Neuronal stem cell (in vitro differentiated cells): ENCODE measurements around the gene ZNF132. TPM values are rescaled to one million over a fixed set of nuclear protein-coding genes. Genes with fewer than 3 reads are reported as not detected.
A peak's percentile ranks its signal among the peaks of the same experiment; 100 is the strongest.

Experiments
- DNase-seq: peaks from one replicate; pipeline ENCODE4 v3.0.0-alpha.2; 2013; ENCODE audit warnings: low spot score
- H2AFZ ChIP-seq: one replicate; pipeline ENCODE4 v1.6.1; 2013; ENCODE audit warnings: mild to moderate bottlenecking, low read length, inconsistent platforms
- H2AK5ac ChIP-seq: 2 replicates; pipeline ENCODE4 v1.6.1; 2013; ENCODE audit warnings: low read depth, mild to moderate bottlenecking, inconsistent platforms, low read length, moderate library complexity, mixed read lengths
- H2BK120ac ChIP-seq: 2 replicates; pipeline ENCODE4 v1.6.1; 2013; ENCODE audit warnings: low read depth, mild to moderate bottlenecking, inconsistent platforms, low read length, moderate library complexity, mixed read lengths
- H2BK12ac ChIP-seq: one replicate; pipeline ENCODE4 v1.6.1; 2013; ENCODE audit warnings: low read length, inconsistent platforms
- H2BK15ac ChIP-seq: 2 replicates; pipeline ENCODE4 v1.6.1; 2013; ENCODE audit warnings: mild to moderate bottlenecking, low read length, inconsistent platforms, mixed read lengths
- H2BK5ac ChIP-seq: one replicate; pipeline ENCODE4 v1.6.1; 2013; ENCODE audit warnings: inconsistent platforms, mild to moderate bottlenecking, low read length, moderate library complexity
- H3K14ac ChIP-seq: one replicate; pipeline ENCODE4 v1.6.1; 2013; ENCODE audit warnings: low read length, inconsistent platforms
- H3K18ac ChIP-seq: 2 replicates; pipeline ENCODE4 v1.6.1; 2013; ENCODE audit warnings: low read length, inconsistent platforms
- H3K23ac ChIP-seq: 2 replicates; pipeline ENCODE4 v1.6.1; 2013; ENCODE audit warnings: low read depth, mild to moderate bottlenecking, mixed read lengths, low read length, inconsistent platforms; ENCODE audit not compliant: poor library complexity
- H3K27ac ChIP-seq: replicated peaks from 3 replicates; pipeline ENCODE4 v1.5.1; 2013; ENCODE audit warnings: low read length, inconsistent platforms
- H3K27me3 ChIP-seq, 3 experiments: 2 replicates each; pipeline ENCODE4 v1.6.1; 2013; ENCODE audit warnings: low read length in 3 of 3, mild to moderate bottlenecking in 2 of 3, inconsistent platforms in 1 of 3, low read depth in 1 of 3, mixed read lengths in 1 of 3, moderate library complexity in 1 of 3; ENCODE audit not compliant: control insufficient read depth in 3 of 3, insufficient read depth in 3 of 3
- H3K36me3 ChIP-seq, 2 donors: replicated peaks in 1 of 2; 2 replicates each; pipeline ENCODE4 v1.6.1; 2013; ENCODE audit warnings: low read length in 2 of 2; ENCODE audit not compliant: control insufficient read depth in 2 of 2, insufficient read depth in 2 of 2
- H3K4ac ChIP-seq: 2 replicates; pipeline ENCODE4 v1.6.1; 2013; ENCODE audit warnings: inconsistent platforms, mild to moderate bottlenecking, low read length, moderate library complexity
- H3K4me1 ChIP-seq, 2 donors: 1 replicate in 1 of 2; 2 replicates in 1 of 2; pipeline ENCODE4 v1.6.1; 2013; ENCODE audit warnings: low read length in 2 of 2, low read depth in 1 of 2; ENCODE audit not compliant: control insufficient read depth in 2 of 2, insufficient read depth in 1 of 2
- H3K4me2 ChIP-seq: one replicate; pipeline ENCODE4 v1.6.1; 2013; ENCODE audit warnings: mild to moderate bottlenecking, low read length, inconsistent platforms; ENCODE audit not compliant: insufficient read depth, poor library complexity, severe bottlenecking
- H3K4me3 ChIP-seq, 2 donors: 2 replicates each; pipeline ENCODE4 v1.5.1; 2013; ENCODE audit warnings: low read length in 2 of 2, mild to moderate bottlenecking in 2 of 2, inconsistent platforms in 1 of 2, moderate library complexity in 1 of 2
- H3K79me1 ChIP-seq: one replicate; pipeline ENCODE4 v1.6.1; 2013; ENCODE audit warnings: low read depth, mild to moderate bottlenecking, inconsistent platforms, low read length, moderate library complexity
- H3K9ac ChIP-seq: one replicate; pipeline ENCODE4 v1.6.1; 2013; ENCODE audit warnings: mild to moderate bottlenecking, low read depth, low read length, inconsistent platforms; ENCODE audit not compliant: poor library complexity
- H3K9me3 ChIP-seq, 2 donors: replicated peaks in 1 of 2; 2 replicates each; pipeline versions ENCODE3 to v1.6.1; 2013; ENCODE audit warnings: low read length in 2 of 2, mild to moderate bottlenecking in 2 of 2, inconsistent platforms in 1 of 2, low read depth in 1 of 2, mixed read lengths in 1 of 2, moderate library complexity in 1 of 2; ENCODE audit not compliant: control insufficient read depth in 2 of 2, insufficient read depth in 1 of 2
- H4K8ac ChIP-seq: one replicate; pipeline ENCODE4 v1.6.1; 2013; ENCODE audit warnings: low read depth, mild to moderate bottlenecking, inconsistent platforms, low read length, moderate library complexity
- H4K91ac ChIP-seq: one replicate; pipeline ENCODE4 v1.6.1; 2013; ENCODE audit warnings: low read length, low read depth, mild to moderate bottlenecking, inconsistent platforms; ENCODE audit not compliant: poor library complexity
- WGBS, 2 donors: extraction: QIAGEN DNeasy Blood & Tissue Kit; methylation state at CpG; one replicate each; pipeline ENCODE4 v1.1.7; 2013; ENCODE audit warnings: missing lambda C conversion rate in 2 of 2, mixed read lengths in 1 of 2; ENCODE audit not compliant: insufficient read length in 2 of 2, insufficient replicate concordance in 1 of 2; ENCODE audit errors: extremely low coverage in 2 of 2; 5-methylcytosine and 5-hydroxymethylcytosine counted together
- small RNA-seq: library from polyadenylated mRNA; stranded (forward); fragments of <200 nt; extraction: miRNeasy Mini kit (QIAGEN cat#:217004); gene quantifications from one replicate; pipeline ENCODE3, GENCODE V24; 2013; ENCODE audit not compliant: insufficient read depth

The ZNF132 gene

GRCh38 chr19:58385313-58385890 is 54.6 kb downstream of the ZNF132 start:
- H3K4me3 ChIP-seq = peak overlapping the region in 1 of 2 donors; percentile 60

GRCh38 chr19:58382997-58383603 is 56.9 kb downstream of the ZNF132 start:
- H3K4me2 ChIP-seq = no peak overlapping the region
- no peak overlapping the region for H2BK12ac ChIP-seq
- no peak for DNase-seq
- H2AFZ ChIP-seq = no peak overlapping the region
- H3K36me3 ChIP-seq = peaks cover 3 to 4% of the 10 kb centered on the region in 2 donors
- H3K23ac ChIP-seq = no peak overlapping the region
- H3K9ac ChIP-seq = no peak overlapping the region
- peaks cover 7% of the 10 kb centered on the region for H3K79me1 ChIP-seq
- no peak overlapping the region for H2BK120ac ChIP-seq
- no peak overlapping the region for H2AK5ac ChIP-seq
- H3K27ac ChIP-seq = no peak overlapping the region
- H3K14ac ChIP-seq = no peak overlapping the region
- no peaks in the 10 kb centered on the region for H3K27me3 ChIP-seq
- H2BK15ac ChIP-seq = no peak overlapping the region
- no peaks in the 10 kb centered on the region for H3K9me3 ChIP-seq
- no peak overlapping the region for H2BK5ac ChIP-seq
- no peak overlapping the region for H4K8ac ChIP-seq
- H3K4me3 ChIP-seq = no peak overlapping the region
- no peak overlapping the region for H3K18ac ChIP-seq
- H3K4me1 ChIP-seq = peaks cover 10 to 22% of the 10 kb centered on the region in 2 donors
- H3K4ac ChIP-seq = no peak overlapping the region
- WGBS, 2 donors = no CpG with 5 or more reads among the region's 6 CpGs
- no peak overlapping the region for H4K91ac ChIP-seq

More at GRCh38 chr19:58385313-58385890, 54.6 kb downstream of the ZNF132 start:
- no peak overlapping the region for H2BK12ac ChIP-seq
- peaks cover 7 to 24% of the 10 kb centered on the region in 2 donors for H3K36me3 ChIP-seq
- no peak overlapping the region for H2BK5ac ChIP-seq
- peak overlapping the region; percentile 95 for H3K4me2 ChIP-seq
- no peak overlapping the region for H3K23ac ChIP-seq
- H2AK5ac ChIP-seq = peak overlapping the region; percentile 99
- peaks cover 13% of the 10 kb centered on the region for H3K79me1 ChIP-seq
- H2AFZ ChIP-seq = no peak overlapping the region
- no peaks in the 10 kb centered on the region for H3K27me3 ChIP-seq
- peaks cover 13 to 17% of the 10 kb centered on the region in 2 donors for H3K4me1 ChIP-seq
- no peak overlapping the region for H3K18ac ChIP-seq
- H4K8ac ChIP-seq = no peak overlapping the region
- no peak overlapping the region for H3K4ac ChIP-seq
- H3K27ac ChIP-seq = no peak overlapping the region
- WGBS, 2 donors = no CpG with 5 or more reads among the region's 9 CpGs
- no peak overlapping the region for H4K91ac ChIP-seq
- H3K14ac ChIP-seq = no peak overlapping the region
- no peak for DNase-seq
- H2BK15ac ChIP-seq = no peak overlapping the region
- no peak overlapping the region for H2BK120ac ChIP-seq
- peak overlapping the region; percentile 98 for H3K9ac ChIP-seq
- no peaks in the 10 kb centered on the region for H3K9me3 ChIP-seq

Small RNAs within 50 kb of the gene (small RNA-seq; reads per million reads assigned to genes)
- not detected for gene MIR4754
- not detected for gene RNU6-1337P
